GM19372 (cell line): ENCODE results near the gene MTX1.
A peak's percentile ranks its signal among the peaks of the same experiment; 100 is the strongest.
"Not testable (repeated sequence)": the region's sequence is repeated elsewhere in the genome, so short reads cannot be mapped to it uniquely, and the experiment has no call there.

ENCODE experiments used
- ATAC-seq: cut with Tn5 transposase; IDR thresholded peaks from one replicate; pipeline ENCODE4 v1.9.1; 2021; ENCODE audit warnings: mild to moderate bottlenecking, low read depth, moderate library complexity; ENCODE audit not compliant: unreplicated experiment

MTX1 gene

DNA sequence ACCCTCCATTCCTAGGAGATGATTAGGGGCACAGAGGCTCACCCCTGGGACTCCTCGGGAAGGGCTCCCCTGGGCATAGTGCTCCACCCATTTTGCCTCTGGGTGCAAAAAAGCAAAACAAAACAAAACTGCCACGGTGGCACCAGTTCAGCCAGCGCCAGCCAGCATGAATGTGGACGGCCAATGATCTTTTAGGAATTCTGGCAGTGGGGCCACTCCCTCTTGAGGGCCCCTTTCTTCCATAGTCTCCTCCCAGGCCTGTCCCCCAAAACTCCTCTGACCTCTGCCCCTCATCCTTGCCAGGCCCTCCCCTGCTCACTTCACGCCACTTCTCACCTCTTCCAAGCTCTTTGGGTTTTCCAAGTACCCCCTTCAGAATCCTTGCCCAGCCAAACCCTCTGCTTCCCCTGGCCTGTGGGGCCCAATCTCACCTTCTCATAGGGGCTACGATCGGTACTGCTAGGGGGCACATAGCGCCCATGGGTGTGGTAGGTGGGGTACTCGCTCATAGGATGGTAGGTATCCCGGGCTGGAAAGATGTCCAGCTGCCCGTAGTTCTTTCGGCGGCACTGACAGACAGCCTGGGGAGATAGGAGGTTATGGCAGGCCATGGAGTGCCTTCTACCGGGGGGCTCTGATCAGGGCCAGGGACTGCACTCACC is 21.6 kb upstream of the MTX1 start:
- no peak for ATAC-seq

DNA sequence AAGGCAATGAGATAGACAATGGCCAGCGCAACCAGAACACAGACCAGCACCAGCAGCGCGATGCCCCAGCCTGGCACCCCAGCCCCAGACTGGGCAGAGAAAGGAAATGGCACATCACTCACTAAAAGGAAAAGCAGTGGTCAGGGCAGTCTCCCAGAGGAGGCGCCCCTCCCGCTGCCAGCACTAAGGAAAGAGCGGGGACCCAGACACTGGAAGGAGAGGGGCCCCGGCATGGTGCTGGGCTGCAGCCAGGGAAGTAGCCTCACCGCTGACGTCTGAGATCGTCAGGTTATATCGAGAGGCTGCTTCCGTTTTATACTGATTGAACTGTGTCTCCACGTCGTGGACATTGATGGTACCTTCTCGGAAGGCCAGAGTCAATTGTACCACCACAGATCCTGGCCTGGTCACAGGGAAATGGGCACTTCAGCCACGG is 21.0 kb upstream of the MTX1 start:
- ATAC-seq = no peak

DNA sequence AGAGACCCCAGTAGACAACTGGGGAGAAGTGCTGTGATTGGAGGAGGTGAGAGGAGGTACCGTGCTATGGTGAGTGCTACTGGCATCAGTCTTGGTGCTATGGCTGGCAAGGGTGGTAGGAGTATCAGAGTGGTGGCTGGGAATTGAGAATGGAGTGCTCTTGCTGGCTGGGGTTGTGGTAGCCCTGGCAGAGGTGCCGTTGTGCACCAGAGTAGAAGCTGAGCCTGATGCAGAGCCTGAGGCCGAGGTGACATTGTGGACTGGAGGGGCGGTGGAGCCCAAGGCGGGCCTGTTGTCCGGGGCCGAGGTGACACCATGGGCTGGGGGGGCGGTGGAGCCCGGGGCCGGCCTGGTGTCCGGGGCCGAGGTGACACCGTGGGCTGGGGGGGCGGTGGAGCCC is 20.2 kb upstream of the MTX1 start:
- no peak for ATAC-seq

DNA sequence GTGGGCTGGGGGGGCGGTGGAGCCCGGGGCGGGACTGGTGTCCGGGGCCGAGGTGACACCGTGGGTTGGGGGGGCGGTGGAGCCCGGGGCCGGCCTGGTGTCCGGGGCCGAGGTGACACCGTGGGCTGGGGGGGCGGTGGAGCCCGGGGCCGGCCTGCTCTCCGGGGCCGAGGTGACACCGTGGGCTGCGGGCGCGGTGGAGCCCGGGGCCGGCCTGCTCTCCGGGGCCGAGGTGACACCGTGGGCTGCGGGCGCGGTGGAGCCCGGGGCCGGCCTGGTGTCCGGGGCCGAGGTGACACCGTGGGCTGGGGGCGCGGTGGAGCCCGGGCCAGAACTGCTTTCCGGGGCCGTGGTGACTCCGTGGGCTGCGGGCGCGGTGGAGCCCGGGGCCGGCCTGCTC is 18.6 kb upstream of the MTX1 start:
- ATAC-seq = not testable (repeated sequence)

DNA sequence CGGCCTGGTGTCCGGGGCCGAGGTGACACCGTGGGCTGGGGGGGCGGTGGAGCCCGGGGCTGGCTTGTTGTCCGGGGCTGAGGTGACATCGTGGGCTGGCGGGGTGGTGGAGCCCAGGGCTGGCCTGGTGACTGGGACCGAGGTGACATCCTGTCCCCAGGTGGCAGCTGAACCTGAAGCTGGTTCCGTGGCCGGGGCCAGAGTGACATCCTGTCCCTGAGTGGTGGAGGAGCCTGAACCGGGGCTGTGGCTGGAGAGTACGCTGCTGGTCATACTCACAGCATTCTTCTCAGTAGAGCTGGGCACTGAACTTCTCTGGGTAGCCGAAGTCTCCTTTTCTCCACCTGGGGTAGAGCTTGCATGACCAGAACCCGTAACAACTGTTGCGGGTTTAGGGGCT is 16.6 kb upstream of the MTX1 start:
- no peak for ATAC-seq

DNA sequence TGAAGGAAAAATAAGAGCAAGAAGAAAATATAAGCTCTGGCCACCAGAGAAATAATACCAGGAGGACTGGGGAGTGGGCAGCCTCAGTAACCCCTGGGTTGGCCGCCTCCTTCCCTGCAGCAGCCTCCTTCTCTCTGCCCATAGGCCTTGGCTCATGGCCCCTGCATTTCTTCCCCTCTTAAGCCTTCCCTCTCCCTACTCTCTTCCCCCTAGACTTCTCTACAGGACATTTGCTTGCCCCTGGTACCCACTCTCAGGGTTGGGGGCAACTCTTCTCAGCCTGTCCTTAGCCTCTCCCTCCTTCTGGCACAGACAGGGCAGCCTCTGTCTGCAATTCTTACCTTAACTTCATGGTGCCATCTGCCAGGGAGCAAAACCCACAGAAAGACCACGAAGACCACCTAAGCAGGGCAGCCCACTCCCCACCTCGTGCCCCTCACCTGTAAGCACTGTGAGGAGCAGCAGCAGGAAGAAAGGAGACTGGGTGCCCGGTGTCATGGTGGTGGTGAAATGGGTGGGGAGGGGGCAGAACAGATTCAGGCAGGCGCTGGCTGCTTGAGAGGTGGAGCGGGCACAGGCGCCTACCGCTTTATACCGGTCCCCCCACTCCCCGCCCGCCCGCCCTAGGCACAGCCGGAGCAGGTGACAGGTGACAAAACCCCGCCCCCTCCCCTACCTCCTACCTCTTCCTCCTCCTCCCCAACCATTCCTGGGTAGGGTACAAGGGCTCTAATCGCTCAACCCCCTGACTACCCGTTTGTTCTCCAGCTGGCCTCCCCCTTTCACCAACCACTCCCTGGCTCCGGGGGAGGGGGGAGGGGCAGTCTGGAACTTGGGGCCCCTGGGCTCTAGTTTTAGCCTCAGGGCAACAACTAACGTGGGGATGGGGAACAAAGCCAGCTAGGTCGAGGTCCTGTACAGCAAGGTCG is 15.9 kb upstream of the MTX1 start:
- ATAC-seq = no peak

DNA sequence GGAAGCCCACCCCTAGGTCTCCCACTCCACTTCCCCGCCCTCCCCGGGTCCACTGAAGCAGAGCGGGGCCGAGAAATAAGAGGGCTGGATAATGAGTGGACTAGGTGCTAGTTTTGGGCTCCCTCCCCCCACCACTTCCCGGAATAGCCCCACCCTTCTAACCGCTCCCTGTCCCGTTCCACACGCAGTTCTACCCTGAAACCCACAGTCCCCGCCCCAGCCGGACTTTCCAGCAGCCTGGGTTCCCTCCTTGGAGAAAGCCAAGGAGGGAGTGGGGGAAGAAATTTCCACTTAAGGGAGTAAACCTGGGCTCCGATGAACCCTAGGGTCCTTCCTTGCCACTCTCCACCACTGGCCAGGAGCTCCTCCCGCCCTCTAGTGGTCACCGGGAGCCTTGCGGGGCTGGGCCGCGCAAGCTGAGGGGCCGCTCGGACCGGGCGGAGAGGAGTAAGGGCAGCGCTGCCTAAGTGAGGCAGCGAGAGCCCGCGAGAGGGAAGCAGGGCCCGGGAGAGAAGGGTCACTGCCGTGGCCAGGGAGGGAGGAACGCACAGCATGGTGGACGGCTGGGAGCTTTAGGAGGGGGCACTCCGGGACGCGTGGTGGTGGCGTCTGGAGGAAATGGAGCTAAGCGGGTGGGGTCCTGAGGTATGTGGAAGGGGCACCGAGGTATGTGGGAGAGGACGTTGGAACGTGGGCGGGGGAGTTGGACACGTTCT is 15.1 kb upstream of the MTX1 start:
- peak; percentile 68 for ATAC-seq

DNA sequence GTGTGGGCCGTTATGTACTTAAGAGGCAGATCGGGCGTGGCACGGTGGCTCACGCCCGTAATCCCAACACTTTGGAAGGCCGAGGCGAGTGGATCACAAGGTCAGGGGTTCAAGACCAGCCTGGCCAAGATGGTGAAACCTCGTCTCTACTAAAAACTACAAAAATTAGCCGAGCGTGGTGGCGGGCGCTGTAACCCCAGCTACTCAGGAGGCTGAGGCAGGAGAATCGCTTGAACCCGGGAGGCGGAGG is 14.6 kb upstream of the MTX1 start:
- ATAC-seq = not testable (repeated sequence)

DNA sequence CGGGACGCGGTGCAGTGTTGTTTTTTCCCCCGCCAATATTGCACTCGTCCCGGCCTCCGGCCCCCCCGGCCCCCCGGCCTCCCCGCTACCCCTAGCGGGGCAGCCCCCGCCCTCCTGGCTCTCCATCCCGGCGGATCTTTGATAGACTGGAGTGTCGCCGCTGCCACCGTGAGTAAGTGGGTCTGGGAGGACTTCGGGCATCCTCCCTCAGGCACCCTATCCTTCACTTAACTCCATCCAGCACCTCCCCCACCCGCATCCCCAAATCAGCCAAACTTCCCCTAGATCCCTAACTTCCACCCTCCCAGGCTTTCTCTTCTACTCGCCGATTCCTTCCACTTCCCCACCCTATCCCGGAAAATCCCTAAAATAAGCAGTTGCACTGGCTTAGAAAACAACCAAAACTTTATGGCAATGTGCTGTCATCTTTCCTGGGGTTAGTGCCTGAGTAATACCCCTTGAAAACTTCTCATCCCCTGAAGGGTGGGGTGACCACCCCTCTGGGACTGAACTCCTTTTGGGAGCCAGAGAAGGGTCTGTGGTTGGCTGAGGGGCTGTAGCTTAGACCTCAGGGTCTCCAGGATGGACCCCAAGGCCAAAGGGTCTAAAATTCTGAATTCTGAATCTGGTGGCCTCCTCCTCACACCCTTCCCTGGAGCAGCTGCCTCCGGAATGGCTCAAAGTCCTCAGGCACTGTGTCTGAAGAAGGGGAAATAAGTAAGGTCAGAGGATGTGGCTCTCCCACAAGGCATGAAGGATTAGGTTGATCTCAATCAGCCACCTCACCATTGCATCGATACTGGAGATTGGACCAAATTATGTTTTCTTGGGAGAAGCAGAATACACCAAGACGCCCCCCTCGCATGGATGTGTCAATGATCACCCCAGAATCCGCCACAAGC is 13.0 kb upstream of the MTX1 start:
- ATAC-seq = no peak

DNA sequence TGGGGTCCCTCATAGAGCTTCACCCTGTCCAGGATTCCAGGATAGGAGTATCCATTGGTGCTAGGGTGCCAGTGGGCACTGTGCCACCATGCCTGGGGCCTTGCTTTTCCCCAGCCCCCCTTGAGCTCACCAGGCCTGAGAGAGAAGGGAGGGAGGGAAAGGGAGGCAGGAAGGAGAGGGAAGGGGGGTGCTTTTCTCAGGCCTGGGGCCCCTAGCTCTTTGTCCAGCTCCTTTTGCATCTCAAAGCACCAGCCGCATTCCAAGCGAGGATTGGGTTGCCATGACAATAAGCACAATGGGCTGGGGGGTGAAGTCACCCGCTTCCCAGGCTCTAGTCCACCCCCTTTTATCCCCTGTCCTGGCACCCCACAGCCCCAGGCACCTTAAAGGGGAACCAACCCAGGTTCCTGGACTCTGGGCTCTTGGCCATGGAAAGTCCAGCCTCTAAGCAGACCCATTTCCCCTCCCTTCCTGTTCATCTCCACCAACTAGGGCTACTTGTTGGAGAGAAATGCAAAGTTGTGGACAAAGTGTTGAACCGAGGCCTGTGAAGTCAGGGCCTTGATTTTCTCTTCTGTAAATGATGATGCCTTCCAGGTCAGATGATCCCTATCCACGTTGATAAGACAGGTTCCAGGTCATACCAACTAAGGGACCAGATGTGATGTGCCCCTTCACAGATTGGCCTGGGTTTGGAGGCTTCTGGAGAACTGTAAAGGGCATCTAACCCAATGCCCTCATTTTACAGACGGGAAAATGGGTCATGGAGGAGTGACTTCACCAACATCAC is 12.2 kb upstream of the MTX1 start:
- ATAC-seq = no peak

DNA sequence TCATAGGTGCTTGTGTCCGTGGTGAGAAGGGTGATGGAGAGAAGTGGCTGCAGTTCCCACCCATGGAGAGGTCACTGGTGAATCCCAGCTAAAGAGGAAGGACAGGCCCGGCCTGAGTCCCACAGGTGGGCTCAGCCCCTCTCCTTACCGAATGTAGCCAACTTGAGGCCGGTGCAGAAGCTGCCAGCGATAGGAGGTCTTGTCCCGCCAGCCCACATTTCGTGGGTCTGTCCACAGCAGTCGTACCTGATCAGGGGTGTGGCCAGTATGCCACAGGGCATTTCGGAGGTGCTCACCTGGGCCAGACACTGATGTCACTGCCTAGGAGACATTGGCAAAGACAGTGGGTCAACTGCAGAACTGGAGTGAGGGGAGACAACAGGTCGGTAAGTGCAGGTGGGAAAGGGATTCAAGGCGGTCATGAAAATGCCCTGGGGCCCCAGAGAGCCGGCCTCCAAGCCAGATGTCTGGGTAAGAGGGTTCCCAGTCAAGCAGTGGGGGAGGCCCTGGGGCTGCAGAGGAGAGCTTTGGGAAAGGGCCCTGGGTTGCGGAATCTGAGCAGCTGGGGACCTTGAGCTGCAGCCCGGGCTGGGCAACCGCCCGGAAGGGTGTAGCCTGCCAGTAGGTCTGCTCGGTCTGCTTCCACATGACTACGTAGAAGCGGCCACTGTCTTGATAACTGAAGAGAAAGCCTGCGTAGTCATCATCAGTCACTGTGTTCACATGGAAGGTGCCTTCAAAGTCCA is 11.4 kb upstream of the MTX1 start:
- no peak for ATAC-seq

DNA sequence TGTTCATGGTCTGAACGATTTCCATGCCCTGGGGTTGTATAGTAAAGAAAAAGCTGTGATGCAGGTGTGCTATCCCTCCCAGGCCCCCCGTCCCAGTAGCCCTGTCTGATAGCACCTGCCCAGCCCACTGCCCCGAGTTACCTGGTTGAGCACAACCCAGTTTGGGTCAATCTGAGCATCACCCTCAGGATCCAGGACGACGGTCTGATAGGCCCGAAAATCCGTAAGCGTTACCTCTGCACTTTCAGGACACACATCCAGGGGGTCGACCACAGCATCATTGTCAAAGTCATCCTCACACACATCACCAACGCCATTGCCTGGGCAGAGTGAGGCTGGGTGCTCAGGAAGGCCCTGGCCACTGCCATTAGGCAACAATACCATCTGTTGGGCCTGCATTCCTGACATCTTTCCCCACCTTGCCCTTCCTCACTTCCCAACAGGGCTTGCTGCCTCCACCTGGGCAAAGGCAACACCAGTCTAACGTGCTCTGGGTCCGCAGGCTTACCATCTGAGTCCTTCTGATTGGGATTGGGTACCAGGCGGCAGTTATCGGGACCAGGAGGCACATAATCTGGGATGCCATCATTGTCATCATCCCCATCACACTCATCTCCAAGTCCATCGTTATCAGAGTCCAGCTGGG is 10.5 kb upstream of the MTX1 start:
- no peak for ATAC-seq

DNA sequence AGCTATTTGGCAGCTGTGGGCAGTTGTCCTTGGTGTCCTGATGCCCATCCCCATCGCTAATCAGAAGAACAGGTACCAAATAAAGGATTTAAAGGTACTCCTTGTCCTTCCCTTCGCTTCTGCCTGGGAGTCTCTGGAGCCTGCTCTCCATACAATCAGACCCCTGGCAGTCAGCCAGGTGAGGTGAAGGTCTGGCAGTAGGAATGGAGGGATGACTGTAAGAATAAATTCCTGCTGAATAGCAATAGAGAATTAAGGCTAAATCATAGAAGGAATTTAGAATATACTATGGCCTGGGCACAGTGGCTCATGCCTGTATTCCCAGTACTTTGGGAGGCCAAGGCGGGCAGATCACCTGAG is 10.0 kb upstream of the MTX1 start:
- no peak for ATAC-seq

DNA sequence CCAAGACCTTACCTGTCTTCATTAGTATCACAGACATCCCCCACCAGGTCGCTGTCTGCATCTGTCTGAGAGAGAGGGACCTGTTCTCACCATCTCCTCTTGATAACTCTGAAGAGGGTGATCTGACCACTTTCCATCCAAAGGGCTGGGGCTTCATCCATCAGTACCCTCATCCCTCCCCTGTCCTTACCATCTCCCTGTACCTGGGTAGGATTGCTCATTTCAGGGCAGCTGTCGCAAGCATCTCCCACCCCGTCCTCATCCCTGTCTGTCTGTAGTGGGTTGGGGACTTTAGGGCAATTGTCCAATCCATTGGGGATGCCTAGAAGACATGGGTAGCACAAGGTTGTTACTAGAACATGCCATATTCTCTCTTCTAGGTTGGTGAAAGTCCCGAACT is 8.7 kb upstream of the MTX1 start:
- ATAC-seq = no peak

DNA sequence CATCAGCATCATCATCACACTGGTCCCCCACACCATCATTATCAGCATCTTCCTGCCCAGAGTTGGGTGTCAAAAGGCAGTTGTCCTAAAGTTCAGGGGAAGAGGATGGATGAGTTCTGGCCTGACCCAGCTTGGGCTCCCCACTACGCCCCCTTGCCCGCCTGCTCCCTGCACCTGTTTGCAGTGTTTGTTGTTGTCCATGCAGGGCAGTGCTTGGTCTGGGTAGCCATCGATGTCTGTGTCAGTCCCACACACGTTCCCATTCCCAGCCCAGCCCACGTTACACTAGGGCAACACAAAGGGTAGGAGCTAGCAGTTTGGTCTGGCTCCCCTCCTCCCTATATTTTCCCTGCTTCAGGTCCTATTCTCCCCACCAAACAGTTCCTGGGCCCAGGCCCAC is 7.6 kb upstream of the MTX1 start:
- no peak for ATAC-seq

DNA sequence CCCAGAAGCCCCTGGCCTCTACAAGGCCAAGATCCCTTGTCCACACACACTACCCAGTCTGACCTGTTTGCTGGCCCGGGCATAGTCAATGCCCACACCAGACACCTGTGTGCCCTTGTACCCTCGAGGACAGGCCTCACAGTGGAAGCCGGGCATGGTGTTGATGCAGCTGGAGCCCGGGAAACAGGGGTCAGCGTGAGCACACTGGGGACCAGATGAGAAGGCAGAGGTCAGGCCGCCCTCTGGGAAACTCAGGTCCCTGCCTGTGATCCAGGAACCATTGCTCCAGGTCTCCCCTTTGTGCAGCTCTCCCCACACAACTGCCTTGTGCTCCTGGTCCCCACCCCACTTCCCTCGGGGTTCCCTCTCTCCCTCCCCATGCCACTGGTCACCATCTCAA is 6.3 kb upstream of the MTX1 start:
- ATAC-seq = no peak

DNA sequence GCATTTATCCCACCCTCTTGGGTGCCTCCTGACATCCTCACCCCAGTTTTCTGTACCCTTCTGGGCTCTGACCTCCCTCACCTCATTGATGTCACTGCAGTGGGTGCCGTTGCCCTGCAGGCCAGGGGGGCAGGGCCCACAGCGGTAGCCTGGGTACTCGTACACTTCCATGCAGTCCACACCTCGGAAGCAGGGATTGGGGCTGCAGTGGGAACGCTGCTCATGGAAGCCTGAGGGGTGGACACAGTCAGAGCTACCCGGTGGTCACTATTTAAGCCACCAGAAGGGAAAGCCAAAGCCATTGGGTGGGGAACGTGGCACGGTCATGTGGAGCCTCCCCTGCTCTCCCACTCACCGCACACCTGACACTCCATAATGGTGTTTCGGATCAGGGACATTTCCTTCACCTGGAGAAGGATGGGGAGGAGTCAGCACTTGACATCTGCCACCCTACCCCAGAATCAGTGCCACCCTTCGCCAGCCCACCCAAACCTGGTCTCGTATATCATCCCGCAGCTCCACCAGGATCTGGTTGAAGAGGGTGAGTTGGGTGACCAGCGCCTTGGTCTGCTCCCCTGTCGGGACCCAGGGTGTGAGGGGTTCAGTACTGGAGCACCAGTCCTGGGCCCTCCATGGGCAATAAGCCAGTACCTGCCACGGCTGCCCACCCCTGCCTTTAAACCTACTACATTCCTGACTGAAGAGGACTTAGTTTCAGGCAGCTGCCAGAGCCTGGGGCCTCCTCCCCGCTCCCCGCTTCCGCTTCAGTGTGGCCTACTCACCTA is 5.6 kb upstream of the MTX1 start:
- ATAC-seq = no peak

DNA sequence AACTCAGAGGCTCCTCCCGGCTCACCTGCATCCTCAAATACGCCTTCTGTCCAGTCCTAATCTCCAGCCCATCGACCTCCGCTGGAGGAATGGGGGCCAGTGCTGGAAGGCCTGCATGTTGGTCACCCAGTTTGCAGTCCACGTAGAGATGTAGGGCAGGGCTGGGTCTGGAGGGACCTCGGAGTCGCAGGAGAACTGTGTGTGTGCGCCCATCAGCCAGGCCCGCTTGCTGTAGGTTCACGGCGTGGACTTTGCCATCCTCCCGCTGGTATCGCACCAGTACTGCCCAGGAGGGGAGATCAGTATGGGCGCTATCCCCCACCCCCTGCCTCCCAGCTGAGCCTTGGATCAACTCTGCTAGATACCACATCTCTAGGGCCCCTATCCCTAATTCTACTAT is 3.5 kb upstream of the MTX1 start:
- no peak for ATAC-seq
